Activated naive CD4-positive, alpha-beta T cell treated with anti-CD3 and anti-CD28 coated beads, Interleukin-2, amount 50 U/mL, for 16 hours (primary cell): ENCODE results near the gene LTN1.

Experiments
- DNase-seq: peaks from one replicate; pipeline ENCODE4 v3.0.0-alpha.2; 2020

Gene LTN1

DNA sequence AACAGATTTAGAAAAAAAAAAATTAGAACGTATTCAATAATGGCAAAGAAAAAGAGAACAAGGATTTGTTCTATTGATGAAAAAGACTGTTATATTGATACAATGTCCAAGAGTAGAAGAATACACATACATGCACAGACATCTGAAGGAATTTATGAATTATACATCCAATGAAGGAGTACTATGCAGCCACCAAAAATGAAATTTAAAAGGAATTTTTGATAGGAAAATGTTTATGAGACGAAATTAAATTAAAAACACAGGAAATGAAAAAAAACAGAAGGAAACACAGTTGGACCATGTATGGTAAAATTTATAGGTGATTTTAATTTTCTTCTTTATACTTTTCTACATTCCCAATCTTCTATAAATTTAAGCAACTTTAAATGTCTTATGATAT, 110.3 kb downstream of the LTN1 start:
- no peak for DNase-seq
